Neutrophil (primary cell): ENCODE results near the gene OR6S1.
"Not testable (repeated sequence)": the region's sequence is repeated elsewhere in the genome, so short reads cannot be mapped to it uniquely, and the experiment has no call there.

Experiments
- H3K27ac ChIP-seq: fragments of 200-600 bp; sonication (generic); 2 replicates; pipeline ENCODE4 v1.5.1; 2016; ENCODE audit warnings: mild to moderate bottlenecking, moderate library complexity
- H3K27me3 ChIP-seq: fragments of 200-600 bp; sonication (generic); 2 replicates; pipeline ENCODE4 v1.6.0; 2016; ENCODE audit warnings: mild to moderate bottlenecking
- H3K36me3 ChIP-seq: fragments of 200-600 bp; sonication (generic); 2 replicates; pipeline ENCODE4 v1.5.1; 2017
- H3K4me1 ChIP-seq, 2 experiments: fragments of 200-600 bp in 1 of 2; sonication (generic) in 1 of 2; 1 replicate in 1 of 2; 2 replicates in 1 of 2; pipeline versions ENCODE4 v1.5.1 to v1.6.1; 2013 to 2016; ENCODE audit warnings: low read depth in 1 of 2, low read length in 1 of 2, mild to moderate bottlenecking in 1 of 2, moderate library complexity in 1 of 2; ENCODE audit not compliant: control insufficient read depth in 1 of 2, insufficient read depth in 1 of 2
- H3K4me3 ChIP-seq, 2 experiments: fragments of 200-600 bp in 1 of 2; sonication (generic) in 1 of 2; 1 replicate in 1 of 2; 2 replicates in 1 of 2; pipeline ENCODE4 v1.5.1; 2013 to 2016; ENCODE audit warnings: low read depth in 1 of 2, low read length in 1 of 2, mild to moderate bottlenecking in 1 of 2, moderate library complexity in 1 of 2
- H3K9me3 ChIP-seq: fragments of 200-600 bp; sonication (generic); 2 replicates; pipeline ENCODE4 v1.5.1; 2016
- TF ChIP-seq, protein P1 (sequence below): fragments of 200-600 bp; sonication (generic); IDR thresholded peaks from 2 replicates; pipeline ENCODE4 v1.5.1; 2016; ENCODE audit warnings: antibody characterized with exemption

OR6S1 gene

GRCh38 chr14:20645481-20645880 lies 4.0 kb upstream of the OR6S1 start:
- TF ChIP-seq, protein P1, sequence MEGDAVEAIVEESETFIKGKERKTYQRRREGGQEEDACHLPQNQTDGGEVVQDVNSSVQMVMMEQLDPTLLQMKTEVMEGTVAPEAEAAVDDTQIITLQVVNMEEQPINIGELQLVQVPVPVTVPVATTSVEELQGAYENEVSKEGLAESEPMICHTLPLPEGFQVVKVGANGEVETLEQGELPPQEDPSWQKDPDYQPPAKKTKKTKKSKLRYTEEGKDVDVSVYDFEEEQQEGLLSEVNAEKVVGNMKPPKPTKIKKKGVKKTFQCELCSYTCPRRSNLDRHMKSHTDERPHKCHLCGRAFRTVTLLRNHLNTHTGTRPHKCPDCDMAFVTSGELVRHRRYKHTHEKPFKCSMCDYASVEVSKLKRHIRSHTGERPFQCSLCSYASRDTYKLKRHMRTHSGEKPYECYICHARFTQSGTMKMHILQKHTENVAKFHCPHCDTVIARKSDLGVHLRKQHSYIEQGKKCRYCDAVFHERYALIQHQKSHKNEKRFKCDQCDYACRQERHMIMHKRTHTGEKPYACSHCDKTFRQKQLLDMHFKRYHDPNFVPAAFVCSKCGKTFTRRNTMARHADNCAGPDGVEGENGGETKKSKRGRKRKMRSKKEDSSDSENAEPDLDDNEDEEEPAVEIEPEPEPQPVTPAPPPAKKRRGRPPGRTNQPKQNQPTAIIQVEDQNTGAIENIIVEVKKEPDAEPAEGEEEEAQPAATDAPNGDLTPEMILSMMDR, result no peak
- H3K4me1 ChIP-seq, result no peaks in the 10 kb centered on the region
- H3K27me3 ChIP-seq, result peaks cover 85% of the 10 kb centered on the region
- H3K27ac ChIP-seq, result no peak overlapping the region
- no peak overlapping the region for H3K4me3 ChIP-seq
- no peaks in the 10 kb centered on the region for H3K9me3 ChIP-seq
- no peaks in the 10 kb centered on the region for H3K36me3 ChIP-seq

DNA sequence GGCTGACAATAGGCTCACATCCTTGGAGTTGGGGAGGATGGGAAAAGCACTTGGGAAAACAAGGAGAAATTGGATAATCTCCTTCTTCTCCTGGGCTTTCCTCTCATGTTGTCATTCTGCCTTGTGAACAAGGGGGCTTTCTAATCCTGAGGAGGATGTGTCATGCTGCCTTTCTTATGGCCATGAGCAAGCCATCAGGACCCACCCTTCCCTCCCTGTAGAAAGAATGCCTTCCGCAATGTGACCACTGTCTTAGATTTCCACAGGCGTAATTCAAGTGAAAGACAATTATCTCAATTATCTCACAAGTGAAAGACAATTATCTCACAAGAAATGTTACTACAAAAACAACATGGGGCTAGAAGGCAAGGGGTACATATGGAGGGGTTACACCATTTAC lies 3.0 kb upstream of the OR6S1 start:
- H3K4me3 ChIP-seq, result no peak overlapping the region
- TF ChIP-seq, protein P1, result no peak
- H3K27ac ChIP-seq, result no peak overlapping the region
- H3K27me3 ChIP-seq, result peaks cover 77% of the 10 kb centered on the region
- no peaks in the 10 kb centered on the region for H3K4me1 ChIP-seq
- H3K36me3 ChIP-seq, result no peaks in the 10 kb centered on the region
- H3K9me3 ChIP-seq, result no peaks in the 10 kb centered on the region

GRCh38 chr14:20642755-20643154 lies 1.3 kb upstream of the OR6S1 start:
- H3K4me1 ChIP-seq, H3K9me3 ChIP-seq, H3K36me3 ChIP-seq, H3K27ac ChIP-seq, H3K4me3 ChIP-seq: not testable (repeated sequence)
- H3K27me3 ChIP-seq, result peaks cover 79% of the 10 kb centered on the region

- H3K4me1 ChIP-seq, result no peaks in the 10 kb centered on the region
- no peak overlapping the region for H3K4me3 ChIP-seq
- peaks cover 79% of the 10 kb centered on the region for H3K27me3 ChIP-seq
- no peak overlapping the region for H3K27ac ChIP-seq
- H3K9me3 ChIP-seq, result no peaks in the 10 kb centered on the region
- TF ChIP-seq, protein P1, result no peak
- no peaks in the 10 kb centered on the region for H3K36me3 ChIP-seq
These were observed 691 bp upstream of the OR6S1 start for GRCh38 chr14:20642182-20642581.

- Histone ChIP-seq H3K4me1 (peaks cover 24 to 33% of the 10 kb centered on the region in 2 experiments), H3K9me3 (no peaks in the 10 kb centered on the region), H3K4me3 (peak overlapping the region; percentile 12 to 14), H3K36me3 (no peaks in the 10 kb centered on the region), H3K27ac (no peak overlapping the region), H3K27me3 (peaks cover 100% of the 10 kb centered on the region)
- TF ChIP-seq, protein P1, result no peak
These were observed 8.4 kb downstream of the OR6S1 start for GRCh38 chr14:20632831-20633691.

GRCh38 chr14:20632448-20632830 lies 9.1 kb downstream of the OR6S1 start:
- TF ChIP-seq, protein P1, result no peak
- Histone ChIP-seq H3K4me3 (peak overlapping the region; percentile 12 to 14), H3K4me1 (peaks cover 24 to 33% of the 10 kb centered on the region in 2 experiments), H3K9me3 (no peaks in the 10 kb centered on the region), H3K27me3 (peaks cover 100% of the 10 kb centered on the region), H3K27ac (no peak overlapping the region), H3K36me3 (no peaks in the 10 kb centered on the region)
